Activated T-helper 9 cell treated with anti-CD3 and anti-CD28 coated beads, Interleukin-2, amount 50 U/mL, for 16 hours (primary cell): ENCODE data around the gene INTS11.

Source experiments
- DNase-seq: peaks from one replicate; pipeline ENCODE4 v3.0.0-alpha.2; 2020; ENCODE audit warnings: low read depth

INTS11 gene

GRCh38 chr1:1343811-1344421 is 19.5 kb upstream of the INTS11 start:
- no peak for DNase-seq

GRCh38 chr1:1342584-1343115 is 18.2 kb upstream of the INTS11 start:
- no peak for DNase-seq

GRCh38 chr1:1342061-1342562 is 17.7 kb upstream of the INTS11 start:
- no peak for DNase-seq

GRCh38 chr1:1341549-1342021 is 17.1 kb upstream of the INTS11 start:
- DNase-seq: no peak

GRCh38 chr1:1340791-1341548 is 16.5 kb upstream of the INTS11 start:
- DNase-seq: no peak

- no peak for DNase-seq
These were observed 15.7 kb upstream of the INTS11 start for GRCh38 chr1:1340185-1340584.

GRCh38 chr1:1338278-1338677 is 13.8 kb upstream of the INTS11 start:
- DNase-seq: no peak

GRCh38 chr1:1337793-1338147 is 13.3 kb upstream of the INTS11 start:
- DNase-seq: no peak

GRCh38 chr1:1336931-1337792 is 12.7 kb upstream of the INTS11 start:
- no peak for DNase-seq

- DNase-seq: no peak
These were observed 12.0 kb upstream of the INTS11 start for GRCh38 chr1:1336446-1336845.

GRCh38 chr1:1335792-1336248 is 11.4 kb upstream of the INTS11 start:
- DNase-seq: no peak

- DNase-seq: no peak
These were observed 10.8 kb upstream of the INTS11 start for GRCh38 chr1:1335283-1335682.

- DNase-seq: no peak
These were observed 10.4 kb upstream of the INTS11 start for GRCh38 chr1:1334835-1335234.

- no peak for DNase-seq
These were observed 9.2 kb upstream of the INTS11 start for GRCh38 chr1:1333551-1334241.

- DNase-seq: no peak
These were observed 8.5 kb upstream of the INTS11 start for GRCh38 chr1:1332774-1333480.

GRCh38 chr1:1332031-1332755 is 7.7 kb upstream of the INTS11 start:
- DNase-seq: no peak

GRCh38 chr1:1331068-1331965 is 6.9 kb upstream of the INTS11 start, which contains the start of gene TAS1R3:
Gene TAS1R3 (plus strand): TSS chr1:1331280. CDS start chr1:1331346, 66 bp downstream.
- no peak for DNase-seq

GRCh38 chr1:1330366-1331067 is 6.1 kb upstream of the INTS11 start:
- no peak for DNase-seq
